ENCODE data around the gene MKRN2OS.

DNA sequence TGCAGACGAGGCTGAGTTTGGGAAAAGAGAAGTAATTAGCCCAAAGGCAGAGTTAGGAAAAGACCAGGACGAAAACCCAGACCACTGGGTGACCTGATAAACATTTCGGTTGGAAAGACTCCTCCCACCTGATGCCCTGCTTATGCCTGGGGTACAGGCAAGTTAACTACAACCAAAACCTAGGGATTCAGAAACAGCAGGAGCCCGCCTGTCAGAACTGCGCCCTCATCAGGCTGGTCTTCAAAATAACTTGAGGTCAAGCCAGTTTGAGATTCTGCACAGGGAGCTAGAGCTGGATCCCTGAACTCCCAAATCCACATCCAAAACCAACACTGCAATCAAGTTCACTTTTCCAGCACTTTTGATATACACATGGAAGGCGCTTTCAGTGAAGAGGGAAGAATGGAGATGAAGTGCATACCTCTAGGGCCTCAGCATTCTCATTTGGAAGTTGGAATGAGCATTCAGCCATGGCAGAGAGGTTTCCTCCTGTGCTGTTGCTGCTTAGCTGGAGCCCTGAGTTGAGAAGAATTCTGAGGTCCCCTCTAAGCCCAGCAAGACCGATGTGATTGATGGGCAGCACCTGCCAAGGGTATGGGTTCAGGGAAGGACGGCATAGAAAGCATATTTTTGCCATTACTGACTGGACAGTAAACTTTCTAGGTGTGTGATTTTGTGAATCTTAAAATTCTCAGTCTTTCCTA is 49.4 kb downstream of the MKRN2OS start:
- TF ChIP-seq, protein P1, sequence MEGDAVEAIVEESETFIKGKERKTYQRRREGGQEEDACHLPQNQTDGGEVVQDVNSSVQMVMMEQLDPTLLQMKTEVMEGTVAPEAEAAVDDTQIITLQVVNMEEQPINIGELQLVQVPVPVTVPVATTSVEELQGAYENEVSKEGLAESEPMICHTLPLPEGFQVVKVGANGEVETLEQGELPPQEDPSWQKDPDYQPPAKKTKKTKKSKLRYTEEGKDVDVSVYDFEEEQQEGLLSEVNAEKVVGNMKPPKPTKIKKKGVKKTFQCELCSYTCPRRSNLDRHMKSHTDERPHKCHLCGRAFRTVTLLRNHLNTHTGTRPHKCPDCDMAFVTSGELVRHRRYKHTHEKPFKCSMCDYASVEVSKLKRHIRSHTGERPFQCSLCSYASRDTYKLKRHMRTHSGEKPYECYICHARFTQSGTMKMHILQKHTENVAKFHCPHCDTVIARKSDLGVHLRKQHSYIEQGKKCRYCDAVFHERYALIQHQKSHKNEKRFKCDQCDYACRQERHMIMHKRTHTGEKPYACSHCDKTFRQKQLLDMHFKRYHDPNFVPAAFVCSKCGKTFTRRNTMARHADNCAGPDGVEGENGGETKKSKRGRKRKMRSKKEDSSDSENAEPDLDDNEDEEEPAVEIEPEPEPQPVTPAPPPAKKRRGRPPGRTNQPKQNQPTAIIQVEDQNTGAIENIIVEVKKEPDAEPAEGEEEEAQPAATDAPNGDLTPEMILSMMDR (IDR thresholded peaks at IDR 0.05): no peak
- no peak for TF ChIP-seq POLR2A (IDR thresholded peaks at IDR 0.05)

Measured in adrenal gland (tissue), 5 donors.